ENCODE data around the gene C10orf67.
A peak's percentile ranks its signal among the peaks of the same experiment; 100 is the strongest.

C10orf67 gene

DNA sequence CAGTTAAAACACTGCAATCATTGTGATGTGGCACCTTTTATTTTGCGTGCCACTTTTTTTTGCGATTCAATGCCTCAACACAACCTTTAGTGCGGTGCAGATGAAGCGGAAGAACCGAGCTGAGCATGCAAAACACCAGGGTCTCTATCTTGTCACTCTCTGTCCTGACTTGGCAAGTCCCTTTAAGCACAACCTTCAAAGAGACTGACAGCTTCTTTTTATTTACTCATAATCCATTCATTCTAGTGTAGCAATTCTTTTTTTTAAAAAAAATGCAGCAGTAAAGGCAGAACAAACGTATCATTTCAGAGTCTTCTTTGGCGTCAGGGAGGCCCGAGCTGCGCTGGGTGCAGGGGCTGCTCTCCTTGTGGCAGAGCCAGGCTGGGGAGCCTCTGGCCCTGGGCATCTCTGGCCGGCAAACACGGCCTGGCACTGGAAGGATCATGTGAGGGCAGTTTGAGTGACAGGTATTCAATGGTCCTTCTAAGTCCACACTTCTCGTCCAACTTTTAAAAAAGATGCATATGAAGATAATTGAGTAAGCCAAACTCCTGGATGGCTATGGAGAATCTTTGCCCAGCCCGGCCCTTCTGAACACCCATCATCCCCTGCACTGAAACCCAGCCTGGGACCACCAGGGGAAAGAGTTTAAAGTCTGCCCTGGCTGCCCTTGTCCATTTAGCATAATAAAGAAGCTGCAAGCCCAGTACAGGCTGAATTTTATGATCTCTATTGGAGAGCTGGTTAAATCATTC, 148.6 kb downstream of the C10orf67 start:
- DNase-seq, result peak; percentile 52

- DNase-seq, result peak; percentile 68
Observed at GRCh38 chr10:23194966-23195845, 149.4 kb downstream of the C10orf67 start.

DNA sequence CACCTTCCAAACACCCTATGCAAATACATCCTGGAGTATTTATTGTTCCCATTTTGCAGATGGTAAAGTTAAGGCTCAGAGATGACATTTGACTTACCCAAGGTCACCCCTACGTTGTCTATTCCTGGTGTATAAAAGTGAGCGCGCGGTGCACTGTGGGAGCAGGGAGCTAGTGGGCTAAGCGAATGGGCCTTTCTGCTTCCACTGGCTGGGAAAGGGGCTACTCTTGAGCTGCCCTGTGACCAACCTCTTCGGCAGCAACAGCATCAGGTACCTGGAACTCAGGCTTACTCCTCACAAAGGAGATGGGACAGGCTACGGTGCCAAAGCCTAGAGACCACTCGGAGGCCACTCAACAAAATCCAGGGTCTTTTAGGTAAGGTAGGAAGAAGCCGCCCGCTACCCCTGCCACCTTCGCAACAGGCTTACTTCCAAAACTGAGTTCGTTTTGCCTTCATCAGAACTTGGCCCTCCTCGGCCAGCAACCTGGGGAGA, 150.1 kb downstream of the C10orf67 start:
- DNase-seq, result peak; percentile 32

DNA sequence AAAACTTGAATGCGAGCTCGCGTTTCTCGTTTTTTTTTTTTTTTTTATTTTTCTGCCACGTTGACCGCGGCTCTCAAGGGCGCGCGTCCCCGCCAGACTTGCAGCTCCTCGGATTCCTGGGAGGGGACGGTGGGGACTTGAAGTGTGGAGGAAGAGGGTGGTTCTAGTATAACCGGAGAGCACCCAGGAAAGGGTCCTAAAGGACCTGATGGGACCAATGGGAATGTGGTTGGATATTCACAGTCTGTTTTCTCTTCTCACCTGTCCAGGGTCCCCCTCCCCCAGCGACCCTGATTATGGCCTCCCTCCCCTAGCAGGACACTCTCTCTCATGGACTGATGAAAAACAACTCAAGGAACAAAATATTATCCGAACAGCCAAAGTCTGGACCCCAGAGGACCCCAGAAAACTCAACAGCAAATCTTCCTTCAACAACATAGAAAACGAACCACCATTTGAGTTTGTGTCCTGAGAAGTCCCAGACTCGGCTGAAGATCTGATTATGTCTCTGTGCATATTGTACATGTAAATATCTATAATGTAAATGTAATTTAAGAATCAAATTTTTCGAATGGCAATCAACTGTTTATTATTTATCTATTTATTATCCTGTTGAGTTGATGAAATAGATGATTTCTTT, 151.0 kb downstream of the C10orf67 start:
- DNase-seq, result peak; percentile 15

GRCh38 chr10:23192712-23193434, 151.7 kb downstream of the C10orf67 start:
- peak; percentile 55 for DNase-seq

DNA sequence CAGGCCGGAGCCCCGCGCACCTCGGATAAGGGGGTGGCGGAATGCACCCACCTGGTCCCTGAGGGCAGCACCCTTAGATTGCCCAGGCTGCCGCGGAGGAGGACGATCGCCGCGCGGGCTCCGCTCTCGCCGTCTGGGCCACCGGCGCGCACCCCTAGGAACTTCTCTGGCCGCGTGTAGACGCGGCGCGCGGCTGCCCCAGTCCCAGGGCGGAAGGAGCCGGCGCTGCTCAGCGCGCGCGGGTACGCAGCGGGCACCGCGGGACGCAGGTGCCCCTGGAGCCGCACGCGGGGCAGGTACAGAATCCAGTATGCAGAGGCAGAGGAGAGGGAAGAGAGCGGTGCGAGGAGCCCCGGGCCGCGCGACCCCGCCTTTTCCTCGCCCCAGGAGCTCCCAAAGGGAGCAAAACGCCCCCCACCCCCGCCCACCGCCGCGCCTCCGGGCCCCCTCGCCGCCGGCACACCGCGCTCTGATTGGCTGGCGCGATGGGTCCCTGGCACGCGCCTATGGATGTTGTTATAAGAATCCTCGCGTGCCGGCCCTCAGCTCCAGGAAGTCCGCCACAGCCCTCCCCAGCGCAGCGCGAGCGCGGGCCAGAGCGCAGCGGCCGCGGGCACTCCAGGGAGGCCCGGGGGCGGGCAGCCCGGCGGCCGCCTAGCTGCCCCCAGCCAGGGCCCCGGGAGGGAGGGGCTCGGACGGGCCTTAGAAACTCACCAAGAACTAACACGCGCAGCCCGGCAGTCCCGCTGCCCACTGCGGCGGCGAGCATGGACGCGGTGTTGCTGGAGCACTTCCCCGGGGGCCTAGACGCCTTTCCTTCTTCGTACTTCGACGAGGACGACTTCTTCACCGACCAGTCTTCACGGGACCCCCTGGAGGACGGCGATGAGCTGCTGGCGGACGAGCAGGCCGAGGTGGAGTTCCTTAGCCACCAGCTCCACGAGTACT, 152.6 kb downstream of the C10orf67 start, which contains the start of gene PTF1A:
Gene PTF1A, plus strand, starts transcription at position 549 of the 948 bp plus-strand sequence. Its CDS starts 219 bp downstream, at position 768.
- peak; percentile 66 for DNase-seq

- peak; percentile 35 for DNase-seq
Observed at GRCh38 chr10:23190872-23191763, 153.5 kb downstream of the C10orf67 start.

DNA sequence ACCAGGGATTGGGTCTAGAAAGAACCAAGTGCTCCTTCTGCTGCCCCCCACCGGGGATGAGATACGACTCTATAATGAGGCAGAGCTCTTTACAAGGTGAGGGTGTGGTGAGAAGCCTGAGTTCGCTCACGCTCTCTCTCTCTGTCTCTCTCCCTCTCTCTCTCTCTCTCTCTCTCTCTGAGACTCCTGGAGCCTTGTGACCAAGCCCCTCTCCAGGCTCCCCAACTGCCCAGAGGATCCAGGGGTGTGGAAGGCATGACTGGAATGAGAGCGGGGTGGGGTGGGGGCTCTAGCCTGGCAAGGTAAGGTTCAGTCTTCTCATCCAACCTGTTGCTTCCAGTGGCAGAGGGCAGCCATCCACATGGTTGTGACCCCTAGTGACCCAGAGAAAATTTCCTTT, 155.6 kb downstream of the C10orf67 start:
- DNase-seq, result no peak

GRCh38 chr10:23187155-23187554, 157.4 kb downstream of the C10orf67 start:
- no peak for DNase-seq

DNA sequence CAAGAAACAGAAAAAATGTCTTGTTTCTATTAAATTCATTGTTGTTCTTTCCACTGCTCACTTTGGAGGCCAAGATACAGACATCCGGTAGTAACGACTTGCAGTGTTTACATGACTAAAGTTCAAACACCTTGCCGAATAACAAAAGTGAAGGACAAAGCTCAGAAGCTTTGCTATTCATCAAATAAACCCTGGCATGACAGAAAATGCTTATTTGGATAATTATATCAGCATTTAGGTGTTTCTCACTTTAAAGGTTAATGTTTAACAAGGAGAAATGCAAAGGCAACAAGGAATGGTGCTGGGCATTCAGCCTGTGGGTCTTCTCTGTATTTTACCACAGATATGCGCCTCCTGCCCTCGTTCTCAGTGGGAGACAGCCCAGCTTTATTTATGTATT, 157.9 kb downstream of the C10orf67 start:
- DNase-seq, result no peak

DNA sequence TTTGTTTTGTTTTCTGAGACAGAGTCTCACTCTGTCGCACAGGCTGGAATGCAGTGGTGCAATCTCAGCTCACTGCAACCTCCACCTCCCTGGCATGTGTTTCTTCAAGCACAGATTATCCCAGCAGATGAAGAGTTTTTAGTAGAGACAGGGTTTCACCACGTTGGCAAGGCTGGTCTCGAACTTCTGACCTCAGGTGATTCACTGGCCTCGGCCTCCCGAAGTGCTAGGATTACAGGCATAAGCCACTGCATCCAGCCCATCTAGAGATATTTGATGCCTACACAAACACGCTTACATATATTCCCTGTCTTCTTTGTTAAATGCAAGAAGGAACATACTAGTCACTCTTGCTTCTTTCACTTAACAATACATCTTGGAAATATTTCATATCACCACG, 158.4 kb downstream of the C10orf67 start:
- DNase-seq, result no peak

DNA sequence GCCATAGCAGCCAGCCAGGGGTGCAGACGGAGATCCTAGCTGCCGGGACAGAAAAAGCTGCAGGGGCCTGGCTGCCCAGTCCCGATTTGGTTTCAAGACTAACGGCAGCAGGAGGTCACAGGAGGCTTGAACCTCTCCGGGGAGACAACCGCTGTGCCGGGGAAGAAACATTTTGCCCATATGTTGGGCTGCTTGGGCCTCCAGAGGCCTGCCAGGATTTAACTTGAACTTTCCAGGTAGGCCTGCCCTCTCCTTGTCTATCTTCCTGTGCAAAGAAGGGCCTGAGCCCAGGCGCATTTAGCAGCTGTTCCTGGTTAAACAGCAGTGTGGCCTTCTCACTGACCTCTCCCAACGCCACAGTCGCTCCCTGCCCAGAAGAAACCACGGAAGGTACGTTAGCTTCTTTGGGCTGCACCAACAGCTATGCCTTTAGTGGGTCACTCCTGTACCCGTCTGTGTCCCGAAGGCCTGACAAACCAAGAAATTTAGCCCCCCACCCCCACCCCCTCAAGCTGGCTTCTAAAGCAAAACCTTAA, 169.6 kb downstream of the C10orf67 start:
- no peak for DNase-seq

- DNase-seq, result peak; percentile 57
Observed at GRCh38 chr10:23174074-23174976, 170.3 kb downstream of the C10orf67 start.

- peak; percentile 73 for DNase-seq
Observed at GRCh38 chr10:23173214-23174073, 171.2 kb downstream of the C10orf67 start.

- peak; percentile 48 for DNase-seq
Observed at GRCh38 chr10:23172429-23173213, 172.0 kb downstream of the C10orf67 start.

- peak; percentile 83 for DNase-seq
Observed at GRCh38 chr10:23171232-23171876, 173.2 kb downstream of the C10orf67 start.

All from eye (tissue), 1 donor.